ENCODE data around the gene XPO6.

The XPO6 gene

GRCh38 chr16:28104404-28104803 is 107.4 kb downstream of the XPO6 start:
- ChIA-PET POLR2A (no interaction called here), CTCF (interaction anchor here (1.3 to 1.5 kb wide), 2 partner anchors 13 to 133 kb away, joined by 3 to 4 read pairs; no protein-coding TSS in a partner anchor)
- Histone ChIP-seq H3K4me1 (ENCODE audit: control insufficient read depth, insufficient read depth, low read length) (no peaks in the 10 kb centered on the region), H3K27ac (ENCODE audit: extremely low read depth, low read depth, low read length) (no peak overlapping the region), H3K4me3 (ENCODE audit: low read depth, low read length) (no peak overlapping the region), H3K36me3 (ENCODE audit: control insufficient read depth in 2 of 2, insufficient read depth in 1 of 2, low read length in 2 of 2) (peaks cover 13 to 96% of the 10 kb centered on the region in 2 experiments; a peak in 2 of 3 replicates), H3K9me3 (ENCODE audit: control insufficient read depth, insufficient read depth, low read depth, low read length) (no peaks in the 10 kb centered on the region)
- TF ChIP-seq ZNF362 (tag by site-specific recombination; IDR thresholded peaks at IDR 0.05) (no peak), GLI4 (tag by site-specific recombination; IDR thresholded peaks at IDR 0.05) (no peak), ZNF416 (tag by site-specific recombination; IDR thresholded peaks at IDR 0.05) (no peak), ZNF777 (tag by site-specific recombination; IDR thresholded peaks at IDR 0.05; ENCODE audit: borderline replicate concordance) (no peak), CTCF (tag by site-specific recombination; IDR thresholded peaks at IDR 0.05) (no peak), SCRT2 (tag by site-specific recombination; IDR thresholded peaks at IDR 0.05) (no peak), ZNF837 (tag by site-specific recombination; IDR thresholded peaks at IDR 0.05) (no peak), ZNF660 (tag by site-specific recombination; IDR thresholded peaks at IDR 0.05) (no peak), ZNF175 (tag by site-specific recombination; IDR thresholded peaks at IDR 0.05) (no peak), ZNF133 (tag by site-specific recombination; IDR thresholded peaks at IDR 0.05) (no peak), ZNF449 (tag by site-specific recombination; IDR thresholded peaks at IDR 0.05) (no peak)

- Histone ChIP-seq H3K27ac (ENCODE audit: extremely low read depth, low read depth, low read length) (no peak overlapping the region), H3K9me3 (ENCODE audit: control insufficient read depth, insufficient read depth, low read depth, low read length) (no peaks in the 10 kb centered on the region), H3K36me3 (ENCODE audit: control insufficient read depth in 2 of 2, insufficient read depth in 1 of 2, low read length in 2 of 2) (peaks cover 13 to 97% of the 10 kb centered on the region in 2 experiments; a peak in 2 of 3 replicates), H3K4me1 (ENCODE audit: control insufficient read depth, insufficient read depth, low read length) (no peaks in the 10 kb centered on the region), H3K4me3 (ENCODE audit: low read depth, low read length) (no peak overlapping the region)
- TF ChIP-seq ATF2 (tag by site-specific recombination; IDR thresholded peaks at IDR 0.05; ENCODE audit: low read depth) (no peak), ZNF133 (tag by site-specific recombination; IDR thresholded peaks at IDR 0.05) (no peak), ZNF624 (tag by site-specific recombination; IDR thresholded peaks at IDR 0.05) (no peak), ZNF837 (tag by site-specific recombination; IDR thresholded peaks at IDR 0.05) (no peak), ZNF138 (tag by site-specific recombination; IDR thresholded peaks at IDR 0.05; ENCODE audit: borderline replicate concordance) (no peak), ZBTB8A (tag by site-specific recombination; IDR thresholded peaks at IDR 0.05) (no peak), ZNF610 (tag by site-specific recombination; IDR thresholded peaks at IDR 0.05; ENCODE audit: borderline replicate concordance) (no peak), ZBTB21 (tag by site-specific recombination; IDR thresholded peaks at IDR 0.05) (no peak), ZNF18 (tag by site-specific recombination; IDR thresholded peaks at IDR 0.05) (no peak), PRDM10 (tag by site-specific recombination; IDR thresholded peaks at IDR 0.05) (no peak), ZNF521 (tag by site-specific recombination; IDR thresholded peaks at IDR 0.05) (no peak), ZNF362 (tag by site-specific recombination; IDR thresholded peaks at IDR 0.05) (no peak)
- ChIA-PET CTCF (interaction anchor here (0.7 to 1.5 kb wide), 3 partner anchors 12 to 132 kb away, joined by 3 to 4 read pairs (median 3); no protein-coding TSS in a partner anchor), POLR2A (no interaction called here)
Observed at GRCh38 chr16:28103516-28104170, 108.1 kb downstream of the XPO6 start.

Measured in HEK293 (cell line).